Activated CD4-positive, alpha-beta T cell treated with anti-CD3 and anti-CD28 coated beads, Interleukin-2, amount 10 ng/mL, durations not matched to agents 24 days and 14 days (primary cell): ENCODE measurements around the gene MCRS1. TPM values are rescaled to one million over a fixed set of nuclear protein-coding genes. Genes with fewer than 3 reads are reported as not detected.
"Not testable (repeated sequence)": the region's sequence is repeated elsewhere in the genome, so short reads cannot be mapped to it uniquely, and the experiment has no call there.

Source experiments
- DNase-seq: peaks from one replicate; pipeline ENCODE4 v3.0.0; 2022
- H3K27ac Mint-ChIP-seq: one replicate; pipeline ENCODE4 v1.8.0; 2022; ENCODE audit warnings: mild to moderate bottlenecking, mixed read lengths
- H3K27me3 Mint-ChIP-seq: one replicate; pipeline ENCODE4 v1.8.0; 2022; ENCODE audit warnings: mixed read lengths
- H3K36me3 Mint-ChIP-seq: one replicate; pipeline ENCODE4 v1.8.0; 2022; ENCODE audit warnings: low read depth, mild to moderate bottlenecking, mixed read lengths
- H3K4me1 Mint-ChIP-seq: one replicate; pipeline ENCODE4 v1.8.0; 2021; ENCODE audit warnings: mixed read lengths
- H3K4me3 Mint-ChIP-seq: one replicate; pipeline ENCODE4 v1.8.0; 2022; ENCODE audit warnings: mild to moderate bottlenecking, moderate library complexity, mixed read lengths
- H3K9me3 Mint-ChIP-seq: one replicate; pipeline ENCODE4 v1.8.0; 2021; ENCODE audit warnings: mixed read lengths
- intact Hi-C: fragments of 100-400 bp; cut with micrococcal nuclease; formaldehyde crosslinking; loops from one replicate; pipeline ENCODE4 v1.15.1; 2023
- total RNA-seq: library from RNA; stranded (reverse); gene quantifications from 2 replicates; pipeline ENCODE4 v1.2.3, GENCODE V29; 2022

Gene MCRS1
- total RNA-seq, 1 donor from 2014 or later: 71.4 TPM

GRCh38 chr12:49537752-49538509, 30.0 kb downstream of the MCRS1 start:
- H3K4me3 Mint-ChIP-seq: peak overlapping the region; percentile 81
- H3K36me3 Mint-ChIP-seq: no peaks in the 10 kb centered on the region
- no peaks in the 10 kb centered on the region for H3K9me3 Mint-ChIP-seq
- DNase-seq: peak; percentile 80
- intact Hi-C loops: no loop called here
- H3K4me1 Mint-ChIP-seq: peaks cover 19% of the 10 kb centered on the region
- no peak overlapping the region for H3K27ac Mint-ChIP-seq
- peaks cover 50% of the 10 kb centered on the region for H3K27me3 Mint-ChIP-seq

- Mint-ChIP-seq H3K27ac (no peak overlapping the region), H3K9me3 (no peaks in the 10 kb centered on the region), H3K4me1 (peaks cover 19% of the 10 kb centered on the region), H3K4me3 (peak overlapping the region; percentile 81), H3K36me3 (no peaks in the 10 kb centered on the region), H3K27me3 (peaks cover 49% of the 10 kb centered on the region)
- no peak for DNase-seq
- intact Hi-C loops: no loop called here
Observed at GRCh38 chr12:49537231-49537751, 30.7 kb downstream of the MCRS1 start.

- H3K36me3 Mint-ChIP-seq: no peaks in the 10 kb centered on the region
- no peak for DNase-seq
- no peaks in the 10 kb centered on the region for H3K9me3 Mint-ChIP-seq
- H3K4me1 Mint-ChIP-seq: peaks cover 19% of the 10 kb centered on the region
- intact Hi-C loops: no loop called here
- peak overlapping the region; percentile 8 for H3K4me3 Mint-ChIP-seq
- peaks cover 49% of the 10 kb centered on the region for H3K27me3 Mint-ChIP-seq
- no peak overlapping the region for H3K27ac Mint-ChIP-seq
Observed at GRCh38 chr12:49536526-49537071, 31.3 kb downstream of the MCRS1 start.

GRCh38 chr12:49535921-49536525, 31.9 kb downstream of the MCRS1 start:
- peak; percentile 54 for DNase-seq
- no peaks in the 10 kb centered on the region for H3K36me3 Mint-ChIP-seq
- H3K27me3 Mint-ChIP-seq: peaks cover 45% of the 10 kb centered on the region

GRCh38 chr12:49534731-49535278, 33.1 kb downstream of the MCRS1 start:
- no peak for DNase-seq
- no peak overlapping the region for H3K4me3 Mint-ChIP-seq
- no peak overlapping the region for H3K27ac Mint-ChIP-seq
- H3K27me3 Mint-ChIP-seq: peaks cover 34% of the 10 kb centered on the region
- peaks cover 8% of the 10 kb centered on the region for H3K4me1 Mint-ChIP-seq
- intact Hi-C loops: no loop called here
- H3K36me3 Mint-ChIP-seq: no peaks in the 10 kb centered on the region
- no peaks in the 10 kb centered on the region for H3K9me3 Mint-ChIP-seq

More at GRCh38 chr12:49535921-49536525, 31.9 kb downstream of the MCRS1 start:
- H3K4me3 Mint-ChIP-seq: no peak overlapping the region
- H3K9me3 Mint-ChIP-seq: no peaks in the 10 kb centered on the region
- H3K4me1 Mint-ChIP-seq: peaks cover 15% of the 10 kb centered on the region
- intact Hi-C loops: no loop called here
- no peak overlapping the region for H3K27ac Mint-ChIP-seq

- DNase-seq, H3K4me1 Mint-ChIP-seq, intact Hi-C loops, H3K4me3 Mint-ChIP-seq, H3K36me3 Mint-ChIP-seq, H3K27ac Mint-ChIP-seq, H3K9me3 Mint-ChIP-seq: not testable (repeated sequence)
- H3K27me3 Mint-ChIP-seq: peaks cover 30% of the 10 kb centered on the region
Observed at GRCh38 chr12:49534122-49534521, 33.8 kb downstream of the MCRS1 start.

GRCh38 chr12:49533331-49533730, 34.6 kb downstream of the MCRS1 start:
- Mint-ChIP-seq H3K27me3 (peaks cover 30% of the 10 kb centered on the region), H3K36me3 (no peaks in the 10 kb centered on the region), H3K4me3 (no peak overlapping the region), H3K9me3 (no peaks in the 10 kb centered on the region), H3K27ac (no peak overlapping the region), H3K4me1 (peaks cover 8% of the 10 kb centered on the region)
- DNase-seq: no peak
- intact Hi-C loops: no loop called here

GRCh38 chr12:49531745-49532144, 36.2 kb downstream of the MCRS1 start:
- H3K4me3 Mint-ChIP-seq: no peak overlapping the region
- H3K27me3 Mint-ChIP-seq: peaks cover 17% of the 10 kb centered on the region
- no peaks in the 10 kb centered on the region for H3K36me3 Mint-ChIP-seq
- no peak for DNase-seq
- no peak overlapping the region for H3K27ac Mint-ChIP-seq
- intact Hi-C loops: no loop called here
- H3K4me1 Mint-ChIP-seq: peaks cover 2% of the 10 kb centered on the region
- no peaks in the 10 kb centered on the region for H3K9me3 Mint-ChIP-seq

- Mint-ChIP-seq H3K4me3 (no peak overlapping the region), H3K9me3 (no peaks in the 10 kb centered on the region), H3K27me3 (no peaks in the 10 kb centered on the region), H3K27ac (no peak overlapping the region), H3K4me1 (no peaks in the 10 kb centered on the region), H3K36me3 (peaks cover 5% of the 10 kb centered on the region)
- DNase-seq: no peak
- intact Hi-C loops: no loop called here
Observed at GRCh38 chr12:49529414-49529813, 38.5 kb downstream of the MCRS1 start.

GRCh38 chr12:49527361-49528130, 40.4 kb downstream of the MCRS1 start:
- H3K4me3 Mint-ChIP-seq: no peak overlapping the region
- H3K27me3 Mint-ChIP-seq: no peaks in the 10 kb centered on the region
- intact Hi-C loops: no loop called here
- no peak for DNase-seq
- no peaks in the 10 kb centered on the region for H3K9me3 Mint-ChIP-seq
- peaks cover 5% of the 10 kb centered on the region for H3K36me3 Mint-ChIP-seq
- no peaks in the 10 kb centered on the region for H3K4me1 Mint-ChIP-seq
- no peak overlapping the region for H3K27ac Mint-ChIP-seq

- Mint-ChIP-seq H3K27me3 (no peaks in the 10 kb centered on the region), H3K9me3 (no peaks in the 10 kb centered on the region), H3K27ac (no peak overlapping the region), H3K4me3 (no peak overlapping the region), H3K36me3 (peaks cover 5% of the 10 kb centered on the region), H3K4me1 (no peaks in the 10 kb centered on the region)
- intact Hi-C loops: no loop called here
- no peak for DNase-seq
Observed at GRCh38 chr12:49525942-49526341, 42.0 kb downstream of the MCRS1 start.

- intact Hi-C loops: no loop called here
- H3K9me3 Mint-ChIP-seq: no peaks in the 10 kb centered on the region
Observed at GRCh38 chr12:49524660-49525324, 43.1 kb downstream of the MCRS1 start.

GRCh38 chr12:49521389-49521788, 46.6 kb downstream of the MCRS1 start:
- no peak overlapping the region for H3K4me3 Mint-ChIP-seq
- no peak overlapping the region for H3K27ac Mint-ChIP-seq
- no peaks in the 10 kb centered on the region for H3K27me3 Mint-ChIP-seq
- H3K36me3 Mint-ChIP-seq: peaks cover 6% of the 10 kb centered on the region
- DNase-seq: no peak
- peaks cover 10% of the 10 kb centered on the region for H3K4me1 Mint-ChIP-seq
- H3K9me3 Mint-ChIP-seq: no peaks in the 10 kb centered on the region
- intact Hi-C loops: no loop called here

More at GRCh38 chr12:49524660-49525324, 43.1 kb downstream of the MCRS1 start:
- peaks cover 5% of the 10 kb centered on the region for H3K36me3 Mint-ChIP-seq
- H3K27ac Mint-ChIP-seq: no peak overlapping the region
- no peaks in the 10 kb centered on the region for H3K27me3 Mint-ChIP-seq
- H3K4me3 Mint-ChIP-seq: no peak overlapping the region
- no peaks in the 10 kb centered on the region for H3K4me1 Mint-ChIP-seq
- DNase-seq: no peak
